GM19238 (cell line): ENCODE data around the gene RBM17.
A peak's percentile ranks its signal among the peaks of the same experiment; 100 is the strongest.
"Not testable (repeated sequence)": the region's sequence is repeated elsewhere in the genome, so short reads cannot be mapped to it uniquely, and the experiment has no call there.

ENCODE experiments used
- DNase-seq: peaks from one replicate; pipeline ENCODE4 v3.0.0; 2011; ENCODE audit warnings: low spot score; ENCODE audit not compliant: insufficient read length

The RBM17 gene

GRCh38 chr10:6135589-6136168 lies 46.8 kb downstream of the RBM17 start:
- DNase-seq: no peak

GRCh38 chr10:6136215-6137201 lies 47.7 kb downstream of the RBM17 start:
- peak; percentile 48 for DNase-seq

- no peak for DNase-seq
Measured at GRCh38 chr10:6138456-6138855, 49.6 kb downstream of the RBM17 start.

- DNase-seq: no peak
Measured at GRCh38 chr10:6139470-6139869, 50.6 kb downstream of the RBM17 start.

GRCh38 chr10:6140141-6140841 lies 51.5 kb downstream of the RBM17 start:
- no peak for DNase-seq

GRCh38 chr10:6140965-6141295 lies 52.1 kb downstream of the RBM17 start:
- no peak for DNase-seq

- peak; percentile 54 for DNase-seq
Measured at GRCh38 chr10:6141296-6142151, 52.7 kb downstream of the RBM17 start.

GRCh38 chr10:6142186-6142585 lies 53.4 kb downstream of the RBM17 start:
- DNase-seq: not testable (repeated sequence)

- DNase-seq: no peak
Measured at GRCh38 chr10:6142644-6143043, 53.8 kb downstream of the RBM17 start.

- DNase-seq: no peak
Measured at GRCh38 chr10:6143181-6143580, 54.3 kb downstream of the RBM17 start.

- peak; percentile 81 for DNase-seq
Measured at GRCh38 chr10:6144406-6145165, 55.8 kb downstream of the RBM17 start.

- DNase-seq: no peak
Measured at GRCh38 chr10:6145166-6145987, 56.5 kb downstream of the RBM17 start.

GRCh38 chr10:6146013-6146785 lies 57.4 kb downstream of the RBM17 start:
- no peak for DNase-seq

- no peak for DNase-seq
Measured at GRCh38 chr10:6146921-6147320, 58.1 kb downstream of the RBM17 start.

- no peak for DNase-seq
Measured at GRCh38 chr10:6148251-6148701, 59.4 kb downstream of the RBM17 start.

- no peak for DNase-seq
Measured at GRCh38 chr10:6148908-6149307, 60.1 kb downstream of the RBM17 start.

GRCh38 chr10:6151087-6151977 lies 62.5 kb downstream of the RBM17 start:
- DNase-seq: peak; percentile 73

GRCh38 chr10:6153845-6154244 lies 65.0 kb downstream of the RBM17 start:
- no peak for DNase-seq
